SK-N-SH treated with all-trans-retinoic acid at 6 μM for 48 hours (cell line): Measurements from ENCODE around the gene SASH1.

Source experiments
- ATAC-seq: fragments of 200-7000 bp; cut with Tn5 transposase; 3 replicates; pipeline ENCODE4 v1.9.1; 2020; ENCODE audit warnings: mild to moderate bottlenecking, moderate library complexity
- ARNTL ChIP-seq: fragments of 450-650 bp; formaldehyde crosslinking; IDR thresholded peaks from 2 replicates; pipeline ENCODE4 v1.5.0; 2020; ENCODE audit warnings: low read depth, mild to moderate bottlenecking, moderate library complexity, borderline replicate concordance
- BACH2 ChIP-seq: fragments of 250-450 bp; sonication (Bioruptor Pico); IDR thresholded peaks from 2 replicates; pipeline ENCODE4 v1.9.0; 2021; ENCODE audit warnings: mild to moderate bottlenecking, borderline replicate concordance
- CSDC2 ChIP-seq: fragments of 250-450 bp; sonication (Bioruptor Pico); IDR thresholded peaks from 2 replicates; pipeline ENCODE4 v1.5.0; 2020; ENCODE audit warnings: mild to moderate bottlenecking, moderate library complexity
- ESRRG ChIP-seq: fragments of 250-450 bp; sonication (Bioruptor Pico); IDR thresholded peaks from 2 replicates; pipeline ENCODE4 v1.6.1; 2021; ENCODE audit warnings: mild to moderate bottlenecking
- GLIS3 ChIP-seq: fragments of 250-450 bp; sonication (Bioruptor Pico); IDR thresholded peaks from 2 replicates; pipeline ENCODE4 v1.5.0; 2020; ENCODE audit warnings: mild to moderate bottlenecking, moderate library complexity
- ISL1 ChIP-seq: fragments of 250-450 bp; sonication (Bioruptor Pico); IDR thresholded peaks from 2 replicates; pipeline ENCODE4 v2.1.2; 2022; ENCODE audit warnings: mild to moderate bottlenecking, moderate library complexity
- OSR1 ChIP-seq: fragments of 250-450 bp; sonication (Bioruptor Pico); IDR thresholded peaks from 2 replicates; pipeline ENCODE4 v1.8.0; 2022; ENCODE audit warnings: moderate library complexity, mild to moderate bottlenecking, inconsistent platforms
- PPARA ChIP-seq: fragments of 250-450 bp; sonication (Bioruptor Pico); IDR thresholded peaks from 2 replicates; pipeline ENCODE4 v1.5.0; 2020; ENCODE audit warnings: mild to moderate bottlenecking, borderline replicate concordance
- RARB ChIP-seq: fragments of 250-450 bp; sonication (Bioruptor Pico); IDR thresholded peaks from 2 replicates; pipeline ENCODE4 v1.8.0; 2021; ENCODE audit warnings: mild to moderate bottlenecking, moderate library complexity
- SNAI2 ChIP-seq: fragments of 250-450 bp; sonication (Bioruptor Pico); IDR thresholded peaks from 2 replicates; pipeline ENCODE4 v1.5.0; 2020; ENCODE audit warnings: mild to moderate bottlenecking, moderate library complexity
- TOX ChIP-seq: fragments of 250-450 bp; sonication (Bioruptor Pico); IDR thresholded peaks from 2 replicates; pipeline ENCODE4 v1.8.0; 2021; ENCODE audit warnings: mild to moderate bottlenecking, moderate library complexity, borderline replicate concordance
- ZC3H10 ChIP-seq: fragments of 250-450 bp; sonication (Bioruptor Pico); IDR thresholded peaks from 2 replicates; pipeline ENCODE4 v1.5.1; 2021; ENCODE audit warnings: mild to moderate bottlenecking, moderate library complexity
- ZFP3 ChIP-seq: fragments of 250-450 bp; sonication (Bioruptor Pico); IDR thresholded peaks from 2 replicates; pipeline ENCODE4 v1.5.0; 2020; ENCODE audit warnings: mild to moderate bottlenecking, moderate library complexity
- ZFP30 ChIP-seq: fragments of 450-650 bp; formaldehyde crosslinking; IDR thresholded peaks from 2 replicates; pipeline ENCODE4 v1.5.0; 2022; ENCODE audit warnings: mild to moderate bottlenecking, moderate library complexity
- ZNF565 ChIP-seq: fragments of 450-650 bp; formaldehyde crosslinking; conservative IDR thresholded peaks from 2 replicates; pipeline ENCODE4 v1.5.0; 2020; ENCODE audit warnings: low read depth, mild to moderate bottlenecking, moderate library complexity
- ZNF70 ChIP-seq: fragments of 450-650 bp; formaldehyde crosslinking; IDR thresholded peaks from 2 replicates; pipeline ENCODE4 v1.5.0; 2020; ENCODE audit warnings: mild to moderate bottlenecking, moderate library complexity
- ZNF8 ChIP-seq: fragments of 450-650 bp; formaldehyde crosslinking; IDR thresholded peaks from 2 replicates; pipeline ENCODE4 v1.5.0; 2020; ENCODE audit warnings: mild to moderate bottlenecking, moderate library complexity
- TF ChIP-seq, protein P1 (sequence below): fragments of 250-450 bp; sonication (Bioruptor Pico); IDR thresholded peaks from 2 replicates; pipeline ENCODE4 v1.5.0; 2020; ENCODE audit warnings: mild to moderate bottlenecking, moderate library complexity
- TF ChIP-seq, protein P2 (sequence below): fragments of 250-450 bp; sonication (Bioruptor Pico); IDR thresholded peaks from 2 replicates; pipeline ENCODE4 v1.8.0; 2020; ENCODE audit warnings: mild to moderate bottlenecking, moderate library complexity, borderline replicate concordance
- TF ChIP-seq, protein P3 (sequence below): fragments of 250-450 bp; sonication (Bioruptor Pico); IDR thresholded peaks from 2 replicates; pipeline ENCODE4 v1.8.0; 2021; ENCODE audit warnings: low read depth, mild to moderate bottlenecking, moderate library complexity, borderline replicate concordance
- TF ChIP-seq, protein P4 (sequence below): fragments of 250-450 bp; sonication (Bioruptor Pico); IDR thresholded peaks from 2 replicates; pipeline ENCODE4 v1.5.1; 2021; ENCODE audit warnings: mild to moderate bottlenecking, moderate library complexity

The SASH1 gene

DNA sequence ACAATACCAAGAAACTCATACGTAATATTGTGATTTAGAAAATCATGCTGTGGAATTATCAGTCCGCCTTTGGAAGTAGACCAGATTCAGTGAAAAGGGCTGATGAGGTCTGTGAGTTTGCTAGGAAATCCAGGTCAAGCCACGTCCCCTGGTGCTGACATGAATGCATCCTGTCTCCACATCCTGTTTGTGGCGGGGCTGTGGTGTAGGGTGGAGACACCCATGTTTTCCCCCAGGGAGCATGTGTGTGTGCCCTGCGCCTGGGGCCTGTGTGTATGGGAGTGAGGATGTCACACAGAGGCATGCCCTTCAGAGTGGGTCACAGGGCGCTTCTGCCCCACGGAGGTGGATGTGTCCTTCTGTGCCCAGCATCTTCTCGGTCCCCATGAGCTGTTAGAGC lies 109.1 kb downstream of the SASH1 start:
- no peak for TF ChIP-seq ARNTL (CRISPR knock-in tag)
- TF ChIP-seq ZNF565 (CRISPR knock-in tag), result no peak
- TF ChIP-seq ZC3H10 (CRISPR knock-in tag), result no peak
- TF ChIP-seq, protein P1, sequence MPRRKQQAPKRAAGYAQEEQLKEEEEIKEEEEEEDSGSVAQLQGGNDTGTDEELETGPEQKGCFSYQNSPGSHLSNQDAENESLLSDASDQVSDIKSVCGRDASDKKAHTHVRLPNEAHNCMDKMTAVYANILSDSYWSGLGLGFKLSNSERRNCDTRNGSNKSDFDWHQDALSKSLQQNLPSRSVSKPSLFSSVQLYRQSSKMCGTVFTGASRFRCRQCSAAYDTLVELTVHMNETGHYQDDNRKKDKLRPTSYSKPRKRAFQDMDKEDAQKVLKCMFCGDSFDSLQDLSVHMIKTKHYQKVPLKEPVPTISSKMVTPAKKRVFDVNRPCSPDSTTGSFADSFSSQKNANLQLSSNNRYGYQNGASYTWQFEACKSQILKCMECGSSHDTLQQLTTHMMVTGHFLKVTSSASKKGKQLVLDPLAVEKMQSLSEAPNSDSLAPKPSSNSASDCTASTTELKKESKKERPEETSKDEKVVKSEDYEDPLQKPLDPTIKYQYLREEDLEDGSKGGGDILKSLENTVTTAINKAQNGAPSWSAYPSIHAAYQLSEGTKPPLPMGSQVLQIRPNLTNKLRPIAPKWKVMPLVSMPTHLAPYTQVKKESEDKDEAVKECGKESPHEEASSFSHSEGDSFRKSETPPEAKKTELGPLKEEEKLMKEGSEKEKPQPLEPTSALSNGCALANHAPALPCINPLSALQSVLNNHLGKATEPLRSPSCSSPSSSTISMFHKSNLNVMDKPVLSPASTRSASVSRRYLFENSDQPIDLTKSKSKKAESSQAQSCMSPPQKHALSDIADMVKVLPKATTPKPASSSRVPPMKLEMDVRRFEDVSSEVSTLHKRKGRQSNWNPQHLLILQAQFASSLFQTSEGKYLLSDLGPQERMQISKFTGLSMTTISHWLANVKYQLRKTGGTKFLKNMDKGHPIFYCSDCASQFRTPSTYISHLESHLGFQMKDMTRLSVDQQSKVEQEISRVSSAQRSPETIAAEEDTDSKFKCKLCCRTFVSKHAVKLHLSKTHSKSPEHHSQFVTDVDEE (CRISPR knock-in tag), result no peak
- no peak for TF ChIP-seq GLIS3 (CRISPR knock-in tag)
- no peak for TF ChIP-seq ZNF70 (CRISPR knock-in tag)
- TF ChIP-seq CSDC2, result no peak
- TF ChIP-seq ZFP30 (CRISPR knock-in tag), result no peak
- no peak for TF ChIP-seq PPARA (CRISPR knock-in tag)
- TF ChIP-seq TOX, result no peak
- TF ChIP-seq SNAI2 (CRISPR knock-in tag), result no peak
- TF ChIP-seq, protein P2, sequence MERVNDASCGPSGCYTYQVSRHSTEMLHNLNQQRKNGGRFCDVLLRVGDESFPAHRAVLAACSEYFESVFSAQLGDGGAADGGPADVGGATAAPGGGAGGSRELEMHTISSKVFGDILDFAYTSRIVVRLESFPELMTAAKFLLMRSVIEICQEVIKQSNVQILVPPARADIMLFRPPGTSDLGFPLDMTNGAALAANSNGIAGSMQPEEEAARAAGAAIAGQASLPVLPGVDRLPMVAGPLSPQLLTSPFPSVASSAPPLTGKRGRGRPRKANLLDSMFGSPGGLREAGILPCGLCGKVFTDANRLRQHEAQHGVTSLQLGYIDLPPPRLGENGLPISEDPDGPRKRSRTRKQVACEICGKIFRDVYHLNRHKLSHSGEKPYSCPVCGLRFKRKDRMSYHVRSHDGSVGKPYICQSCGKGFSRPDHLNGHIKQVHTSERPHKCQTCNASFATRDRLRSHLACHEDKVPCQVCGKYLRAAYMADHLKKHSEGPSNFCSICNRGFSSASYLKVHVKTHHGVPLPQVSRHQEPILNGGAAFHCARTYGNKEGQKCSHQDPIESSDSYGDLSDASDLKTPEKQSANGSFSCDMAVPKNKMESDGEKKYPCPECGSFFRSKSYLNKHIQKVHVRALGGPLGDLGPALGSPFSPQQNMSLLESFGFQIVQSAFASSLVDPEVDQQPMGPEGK (CRISPR knock-in tag), result no peak
- TF ChIP-seq RARB (CRISPR knock-in tag), result no peak
- TF ChIP-seq, protein P3, sequence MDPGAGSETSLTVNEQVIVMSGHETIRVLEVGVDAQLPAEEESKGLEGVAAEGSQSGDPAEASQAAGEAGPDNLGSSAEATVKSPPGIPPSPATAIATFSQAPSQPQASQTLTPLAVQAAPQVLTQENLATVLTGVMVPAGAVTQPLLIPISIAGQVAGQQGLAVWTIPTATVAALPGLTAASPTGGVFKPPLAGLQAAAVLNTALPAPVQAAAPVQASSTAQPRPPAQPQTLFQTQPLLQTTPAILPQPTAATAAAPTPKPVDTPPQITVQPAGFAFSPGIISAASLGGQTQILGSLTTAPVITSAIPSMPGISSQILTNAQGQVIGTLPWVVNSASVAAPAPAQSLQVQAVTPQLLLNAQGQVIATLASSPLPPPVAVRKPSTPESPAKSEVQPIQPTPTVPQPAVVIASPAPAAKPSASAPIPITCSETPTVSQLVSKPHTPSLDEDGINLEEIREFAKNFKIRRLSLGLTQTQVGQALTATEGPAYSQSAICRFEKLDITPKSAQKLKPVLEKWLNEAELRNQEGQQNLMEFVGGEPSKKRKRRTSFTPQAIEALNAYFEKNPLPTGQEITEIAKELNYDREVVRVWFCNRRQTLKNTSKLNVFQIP, result no peak
- TF ChIP-seq ZFP3 (CRISPR knock-in tag), result no peak
- no peak for TF ChIP-seq BACH2 (CRISPR knock-in tag)
- TF ChIP-seq ESRRG, result no peak
- no peak for ATAC-seq

DNA sequence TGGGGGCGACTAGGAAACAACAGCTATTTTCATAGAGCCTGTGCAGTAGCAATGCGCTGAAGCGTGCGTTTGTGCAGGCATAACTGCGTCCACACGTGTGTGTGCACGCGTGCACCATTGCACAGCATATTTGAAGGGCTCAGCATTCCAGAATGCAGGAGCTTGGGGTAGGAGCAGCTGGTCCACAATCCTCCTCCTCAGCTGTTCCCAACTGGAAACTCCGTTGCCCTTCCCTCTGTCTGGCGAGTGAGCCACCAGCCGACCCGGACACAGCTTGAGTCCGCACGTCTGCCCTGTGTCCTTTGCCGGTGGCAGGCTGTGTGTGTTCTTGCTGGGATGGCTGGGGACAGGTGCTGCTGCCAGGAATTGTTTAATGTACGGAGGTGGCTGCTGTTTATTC lies 110.2 kb downstream of the SASH1 start:
- ATAC-seq, result no peak
- no peak for TF ChIP-seq SNAI2 (CRISPR knock-in tag)

DNA sequence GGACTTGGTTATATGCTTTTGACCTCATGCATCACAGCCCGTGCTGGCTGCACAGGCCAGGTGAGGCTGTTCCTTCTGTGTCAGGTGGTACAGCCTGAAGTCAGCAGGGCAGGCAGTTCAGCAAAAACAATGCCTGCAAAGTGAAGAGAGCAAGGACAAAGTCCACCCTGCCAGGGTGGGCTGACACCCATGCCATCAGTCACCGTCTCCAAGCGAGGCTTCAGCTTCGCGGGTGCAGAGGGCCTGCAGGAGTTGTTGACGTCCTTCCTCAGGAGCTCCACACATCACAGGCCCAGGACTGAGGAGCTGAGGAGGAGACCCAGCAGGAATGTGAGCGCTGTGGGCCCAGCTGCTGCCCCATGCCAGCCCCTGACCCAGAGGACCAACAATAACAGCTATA lies 111.3 kb downstream of the SASH1 start:
- no peak for ATAC-seq
- no peak for TF ChIP-seq ZNF565 (CRISPR knock-in tag)
- TF ChIP-seq PPARA (CRISPR knock-in tag), result no peak
- no peak for TF ChIP-seq ISL1 (CRISPR knock-in tag)

DNA sequence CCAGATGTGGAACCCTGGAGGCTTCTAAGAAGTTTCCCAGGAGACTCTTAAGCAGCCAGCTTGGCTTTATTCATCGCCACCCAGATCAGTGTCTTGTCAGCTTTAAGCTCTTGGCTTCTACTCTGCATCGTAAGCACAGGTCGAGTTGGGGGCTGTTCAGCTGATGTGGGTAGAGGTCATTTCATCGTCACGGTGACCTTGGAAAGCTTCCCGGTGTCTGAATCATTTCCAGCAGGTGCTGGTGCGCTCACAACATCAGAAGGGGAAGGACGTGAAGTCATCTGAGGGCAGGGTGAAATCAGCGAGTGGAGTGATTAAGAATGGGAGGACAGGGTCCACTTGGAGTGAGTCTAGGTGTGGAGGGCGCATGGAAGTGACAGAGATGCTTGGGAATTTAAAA lies 112.6 kb downstream of the SASH1 start:
- ATAC-seq, result no peak

More for the DNA sequence above, 112.6 kb downstream of the SASH1 start:
- no peak for TF ChIP-seq ZFP30 (CRISPR knock-in tag)
- TF ChIP-seq ZNF565 (CRISPR knock-in tag), result no peak
- no peak for TF ChIP-seq ZNF8 (CRISPR knock-in tag)
- TF ChIP-seq, protein P1 (CRISPR knock-in tag), result no peak
- TF ChIP-seq ZNF70 (CRISPR knock-in tag), result no peak
- TF ChIP-seq ZFP3 (CRISPR knock-in tag), result no peak
- no peak for TF ChIP-seq CSDC2
- TF ChIP-seq ESRRG, result no peak
- TF ChIP-seq, protein P4, sequence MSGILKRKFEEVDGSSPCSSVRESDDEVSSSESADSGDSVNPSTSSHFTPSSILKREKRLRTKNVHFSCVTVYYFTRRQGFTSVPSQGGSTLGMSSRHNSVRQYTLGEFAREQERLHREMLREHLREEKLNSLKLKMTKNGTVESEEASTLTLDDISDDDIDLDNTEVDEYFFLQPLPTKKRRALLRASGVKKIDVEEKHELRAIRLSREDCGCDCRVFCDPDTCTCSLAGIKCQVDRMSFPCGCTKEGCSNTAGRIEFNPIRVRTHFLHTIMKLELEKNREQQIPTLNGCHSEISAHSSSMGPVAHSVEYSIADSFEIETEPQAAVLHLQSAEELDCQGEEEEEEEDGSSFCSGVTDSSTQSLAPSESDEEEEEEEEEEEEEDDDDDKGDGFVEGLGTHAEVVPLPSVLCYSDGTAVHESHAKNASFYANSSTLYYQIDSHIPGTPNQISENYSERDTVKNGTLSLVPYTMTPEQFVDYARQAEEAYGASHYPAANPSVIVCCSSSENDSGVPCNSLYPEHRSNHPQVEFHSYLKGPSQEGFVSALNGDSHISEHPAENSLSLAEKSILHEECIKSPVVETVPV (CRISPR knock-in tag), result no peak
- no peak for TF ChIP-seq OSR1 (CRISPR knock-in tag)
- TF ChIP-seq GLIS3 (CRISPR knock-in tag), result no peak
- TF ChIP-seq ZC3H10 (CRISPR knock-in tag), result no peak
- TF ChIP-seq RARB (CRISPR knock-in tag), result no peak
- no peak for TF ChIP-seq TOX
